ENCODE measurements around the gene SS18L1. TPM values are rescaled to one million over a fixed set of nuclear protein-coding genes. Genes with fewer than 3 reads are reported as not detected.

SS18L1 gene
- total RNA-seq, 6 donors from 2014 or later: 12.2 to 70.8 (median 19.7) TPM

- DNase-seq (no peak), ATAC-seq (ENCODE audit: low FRiP score in 2 of 2) (no peak)
- Histone ChIP-seq H3K27ac (peak overlapping the region; percentile 26 to 99 (median 76)), H3K4me3 (peak overlapping the region in 3 of 4 donors; percentile 8 to 97 (median 91)), H3K36me3 (peaks cover 25 to 51% (median 37%) of the 10 kb centered on the region in 4 donors), H3K9me3 (no peaks in the 10 kb centered on the region), H3K27me3 (no peaks in the 10 kb centered on the region), H3K4me1 (peaks cover 25 to 35% (median 30%) of the 10 kb centered on the region in 4 donors)
- TF ChIP-seq POLR2A (IDR thresholded peaks at IDR 0.05) (no peak), POLR2AphosphoS5 (IDR thresholded peaks at IDR 0.05) (no peak), CTCF (IDR thresholded peaks at IDR 0.05) (no peak), EP300 (IDR thresholded peaks at IDR 0.05) (no peak)
- WGBS, 2 donors: 74 to 88% methylated on average over 7 of the region's 7 CpGs
These were observed 2.5 kb upstream of the SS18L1 start for GRCh38 chr20:62141043-62141396.

- peak overlapping the region; percentile 93 to 99 (median 96) for H3K27ac ChIP-seq
These were observed 1.9 kb upstream of the SS18L1 start for GRCh38 chr20:62141397-62142251.

GRCh38 chr20:62142252-62143080 lies 1.1 kb upstream of the SS18L1 start:
- no peaks in the 10 kb centered on the region for H3K9me3 ChIP-seq
- H3K4me3 ChIP-seq: peak overlapping the region; percentile 72 to 97 (median 90)
- DNase-seq (peak in 1 of 2 donors; percentile 89), ATAC-seq (ENCODE audit: low FRiP score in 2 of 2) (peak in 1 of 2 donors; percentile 9)
- TF ChIP-seq POLR2A (IDR thresholded peaks at IDR 0.05) (no peak), POLR2AphosphoS5 (IDR thresholded peaks at IDR 0.05) (no peak), CTCF (IDR thresholded peaks at IDR 0.05) (no peak), EP300 (IDR thresholded peaks at IDR 0.05) (no peak)
- H3K27ac ChIP-seq: peak overlapping the region; percentile 93 to 99 (median 96)
- H3K36me3 ChIP-seq: peaks cover 24 to 36% (median 28%) of the 10 kb centered on the region in 4 donors
- H3K4me1 ChIP-seq: peaks cover 25 to 41% (median 30%) of the 10 kb centered on the region in 4 donors
- no peaks in the 10 kb centered on the region for H3K27me3 ChIP-seq
- WGBS, 2 donors: 1 to 2% methylated on average over 8 to 28 of the region's 71 CpGs

More at GRCh38 chr20:62141397-62142251, 1.9 kb upstream of the SS18L1 start:
- Histone ChIP-seq H3K27me3 (no peaks in the 10 kb centered on the region), H3K9me3 (no peaks in the 10 kb centered on the region), H3K36me3 (peaks cover 24 to 45% (median 34%) of the 10 kb centered on the region in 4 donors), H3K4me3 (peak overlapping the region; percentile 72 to 97 (median 90)), H3K4me1 (peaks cover 25 to 35% (median 30%) of the 10 kb centered on the region in 4 donors)
- TF ChIP-seq EP300 (IDR thresholded peaks at IDR 0.05) (peak in 1 of 4 donors; percentile 31), POLR2A (IDR thresholded peaks at IDR 0.05) (peak in 1 of 4 donors; percentile 42), CTCF (IDR thresholded peaks at IDR 0.05) (peak in 1 of 6 experiments; percentile 24), POLR2AphosphoS5 (IDR thresholded peaks at IDR 0.05) (peak in 1 of 2 donors; percentile 65)
- ATAC-seq (ENCODE audit: low FRiP score in 2 of 2) (no peak), DNase-seq (no peak)
- 16 to 20% methylated on average over 13 to 14 of the region's 14 CpGs for WGBS, 2 donors

GRCh38 chr20:62143957-62144825 lies 622 bp downstream of the SS18L1 start:
- peak; percentile 41 to 69 for ATAC-seq (ENCODE audit: low FRiP score in 2 of 2)
- WGBS, 2 donors: 1 to 3% methylated on average over 11 to 24 of the region's 104 CpGs

More at GRCh38 chr20:62143957-62144825, 622 bp downstream of the SS18L1 start:
- peak; percentile 61 to 91 for DNase-seq
- Histone ChIP-seq H3K4me3 (peak overlapping the region; percentile 62 to 97 (median 90)), H3K27ac (peak overlapping the region; percentile 84 to 99 (median 96)), H3K9me3 (no peaks in the 10 kb centered on the region), H3K4me1 (peaks cover 28 to 52% (median 36%) of the 10 kb centered on the region in 4 donors), H3K27me3 (no peaks in the 10 kb centered on the region), H3K36me3 (peaks cover 9 to 19% (median 11%) of the 10 kb centered on the region in 4 donors)
- TF ChIP-seq POLR2AphosphoS5 (IDR thresholded peaks at IDR 0.05) (peak in 1 of 2 donors; percentile 41), EP300 (IDR thresholded peaks at IDR 0.05) (no peak), POLR2A (IDR thresholded peaks at IDR 0.05) (peak in 1 of 4 donors; percentile 44)

Data from upper lobe of left lung (tissue), 6 donors.